Measurements from ENCODE around the gene PIK3CG. TPM values are rescaled to one million over a fixed set of nuclear protein-coding genes. Genes with fewer than 3 reads are reported as not detected.

PIK3CG gene
- total and polyA plus RNA-seq, 11 donors = 0.15 to 11.0 (median 1.6) TPM

DNA sequence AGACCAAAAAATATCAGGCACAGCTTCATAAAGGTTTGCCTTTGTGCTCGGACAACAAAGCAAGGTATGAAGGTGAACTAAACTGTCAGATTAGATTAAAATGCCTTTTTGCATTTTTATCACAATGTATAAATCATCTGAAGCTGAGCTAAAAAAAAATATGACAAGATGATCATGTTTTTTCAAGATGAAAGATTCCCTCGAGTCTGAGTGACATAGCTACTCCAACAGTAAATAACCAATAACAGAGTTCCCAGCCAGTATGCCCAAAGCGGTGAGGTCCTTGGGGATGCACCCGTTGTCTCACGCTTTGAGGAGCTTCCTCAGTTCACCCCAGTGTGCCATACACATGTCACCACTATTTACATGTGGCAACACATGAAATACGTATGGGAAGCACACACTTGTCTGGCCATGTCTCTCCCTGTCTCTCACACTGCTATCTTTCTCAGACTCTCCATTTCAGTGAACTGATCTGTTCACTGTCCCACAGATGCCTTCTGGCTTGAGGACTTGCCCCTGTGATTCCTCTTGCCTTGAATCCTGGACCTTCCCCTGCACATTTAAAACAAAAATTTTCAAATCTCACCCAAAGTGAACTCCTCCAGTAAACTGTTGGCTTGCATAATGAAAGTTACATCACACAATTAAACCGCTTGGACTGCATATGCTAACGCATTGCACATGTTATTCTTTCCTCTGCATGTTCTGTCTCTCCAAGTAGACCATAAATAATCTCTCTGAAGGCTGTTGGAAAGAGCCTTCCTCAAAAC, 2.6 kb upstream of the PIK3CG start:
- ATAC-seq (peak in 1 of 4 donors; percentile 25), DNase-seq (no peak)
- Histone ChIP-seq H3K9me3 (peaks cover 0 to 15% (median 3%) of the 10 kb centered on the region in 12 donors), H3K36me3 (peaks cover 0 to 1% (median 0%) of the 10 kb centered on the region in 9 donors), H3K4me1 (peaks cover 0 to 56% (median 10%) of the 10 kb centered on the region in 12 donors), H3K27ac (peak overlapping the region in 1 of 12 donors; percentile 90), H3K27me3 (no peaks in the 10 kb centered on the region), H3K4me3 (no peak overlapping the region)
- TF ChIP-seq, protein P1, sequence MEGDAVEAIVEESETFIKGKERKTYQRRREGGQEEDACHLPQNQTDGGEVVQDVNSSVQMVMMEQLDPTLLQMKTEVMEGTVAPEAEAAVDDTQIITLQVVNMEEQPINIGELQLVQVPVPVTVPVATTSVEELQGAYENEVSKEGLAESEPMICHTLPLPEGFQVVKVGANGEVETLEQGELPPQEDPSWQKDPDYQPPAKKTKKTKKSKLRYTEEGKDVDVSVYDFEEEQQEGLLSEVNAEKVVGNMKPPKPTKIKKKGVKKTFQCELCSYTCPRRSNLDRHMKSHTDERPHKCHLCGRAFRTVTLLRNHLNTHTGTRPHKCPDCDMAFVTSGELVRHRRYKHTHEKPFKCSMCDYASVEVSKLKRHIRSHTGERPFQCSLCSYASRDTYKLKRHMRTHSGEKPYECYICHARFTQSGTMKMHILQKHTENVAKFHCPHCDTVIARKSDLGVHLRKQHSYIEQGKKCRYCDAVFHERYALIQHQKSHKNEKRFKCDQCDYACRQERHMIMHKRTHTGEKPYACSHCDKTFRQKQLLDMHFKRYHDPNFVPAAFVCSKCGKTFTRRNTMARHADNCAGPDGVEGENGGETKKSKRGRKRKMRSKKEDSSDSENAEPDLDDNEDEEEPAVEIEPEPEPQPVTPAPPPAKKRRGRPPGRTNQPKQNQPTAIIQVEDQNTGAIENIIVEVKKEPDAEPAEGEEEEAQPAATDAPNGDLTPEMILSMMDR (IDR thresholded peaks at IDR 0.05) = no peak
- TF ChIP-seq POLR2A (IDR thresholded peaks at IDR 0.05) = no peak
- intact Hi-C loops (cut with DNase I) = loop anchor here in 1 of 10 donors (5.0 kb wide), 1 partner anchor 50 kb away; no protein-coding TSS in a partner anchor
- WGBS, 4 donors = 80 to 87% (median 85%) methylated on average over 8 of the region's 8 CpGs

DNA sequence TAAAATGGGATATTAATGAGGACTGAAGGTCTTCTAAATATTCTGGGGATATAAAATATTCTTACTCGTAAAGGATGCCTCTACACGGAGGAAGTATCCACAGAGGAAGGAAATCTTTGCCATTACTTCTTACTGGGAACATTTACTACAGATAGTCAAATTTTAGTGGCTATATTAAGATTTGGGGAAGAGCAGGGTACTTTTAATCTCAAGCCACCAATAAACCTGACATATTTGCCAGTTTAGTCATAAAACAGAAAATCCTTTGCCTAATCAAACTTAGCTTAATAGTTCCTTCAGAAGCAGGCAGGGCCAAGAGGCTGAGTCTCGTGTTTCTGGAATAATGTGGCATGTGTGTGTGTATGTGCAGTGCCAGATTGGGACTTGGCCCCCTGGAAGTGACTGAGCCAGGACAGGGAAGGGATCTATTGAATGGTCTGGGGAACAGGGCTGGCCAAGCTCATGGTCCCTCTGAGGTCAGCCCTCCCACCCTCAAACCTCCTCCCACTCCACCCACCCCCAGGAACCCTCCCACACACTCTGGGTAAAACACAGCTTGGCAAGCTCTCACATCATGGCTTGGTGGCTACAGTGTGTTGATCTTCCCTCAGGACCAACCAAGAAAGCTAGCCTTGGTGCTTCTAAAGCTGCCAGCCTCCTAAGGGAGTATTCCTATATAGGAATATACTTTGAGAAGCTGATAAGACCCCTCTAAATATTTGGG, 1.6 kb upstream of the PIK3CG start:
- no peak for TF ChIP-seq POLR2A (IDR thresholded peaks at IDR 0.05)
- TF ChIP-seq, protein P1 (IDR thresholded peaks at IDR 0.05) = no peak
- peaks cover 0 to 58% (median 10%) of the 10 kb centered on the region in 12 donors for H3K4me1 ChIP-seq
- peaks cover 0 to 8% (median under 1%) of the 10 kb centered on the region in 12 donors for H3K9me3 ChIP-seq
- H3K4me3 ChIP-seq = no peak overlapping the region
- DNase-seq (no peak), ATAC-seq (no peak)
- H3K27ac ChIP-seq = peak overlapping the region in 2 of 12 donors; percentile 18 to 90
- peaks cover 0 to 10% (median 0%) of the 10 kb centered on the region in 9 donors for H3K36me3 ChIP-seq
- WGBS, 4 donors = 55 to 66% (median 65%) methylated on average over 3 of the region's 3 CpGs
- intact Hi-C loops (cut with DNase I) = loop anchor here in 1 of 10 donors (5.0 kb wide), 1 partner anchor 51 kb away; no protein-coding TSS in a partner anchor
- H3K27me3 ChIP-seq = no peaks in the 10 kb centered on the region

DNA sequence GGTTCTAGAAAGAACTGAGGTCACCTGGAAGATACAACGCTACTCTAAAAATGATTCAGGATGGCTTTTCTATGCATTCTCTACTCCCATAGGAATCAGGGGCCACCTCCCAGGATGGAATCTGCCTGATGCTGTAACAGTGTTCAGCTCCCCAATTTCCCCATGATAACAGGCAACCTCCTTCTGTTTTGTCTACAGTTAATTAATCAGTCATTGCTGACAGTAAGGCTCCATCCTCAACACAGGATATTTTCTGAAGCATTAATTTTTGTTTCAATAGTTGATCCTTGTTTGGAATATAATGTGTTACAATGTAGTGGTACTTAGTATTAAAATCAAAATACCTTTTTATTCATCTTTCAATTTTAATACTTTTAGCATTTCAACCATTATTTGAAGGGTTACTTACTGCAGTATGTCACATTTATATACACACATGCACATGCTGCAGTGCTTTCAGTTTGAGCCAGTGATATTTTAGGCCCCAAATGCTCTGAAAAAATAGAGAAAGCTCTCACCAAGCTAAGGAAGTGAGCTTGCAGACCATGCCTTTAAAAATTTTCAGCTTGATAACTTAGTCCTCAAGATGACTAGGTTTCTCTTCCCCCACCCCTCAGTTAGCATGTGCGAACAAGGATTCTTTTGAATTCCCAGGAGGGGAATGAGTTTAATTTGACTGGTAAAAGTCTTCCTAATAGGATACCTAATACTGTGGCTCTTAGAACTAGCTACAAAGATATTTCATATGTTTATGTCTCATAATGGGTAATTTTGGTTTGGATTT, 592 bp upstream of the PIK3CG start:
- Histone ChIP-seq H3K9me3 (no peaks in the 10 kb centered on the region), H3K4me1 (peaks cover 0 to 61% (median 7%) of the 10 kb centered on the region in 12 donors), H3K4me3 (peak overlapping the region in 9 of 12 donors; percentile 12 to 64 (median 55)), H3K36me3 (peaks cover 0 to 21% (median 0%) of the 10 kb centered on the region in 9 donors), H3K27ac (peak overlapping the region in 9 of 12 donors; percentile 19 to 90 (median 62)), H3K27me3 (no peaks in the 10 kb centered on the region)
- intact Hi-C loops (cut with DNase I) = loop anchor here in 1 of 10 donors (5.0 kb wide), 1 partner anchor 52 kb away; no protein-coding TSS in a partner anchor
- TF ChIP-seq, protein P1 (IDR thresholded peaks at IDR 0.05) = no peak
- TF ChIP-seq POLR2A (IDR thresholded peaks at IDR 0.05) = no peak
- DNase-seq (no peak), ATAC-seq (no peak)
- WGBS, 4 donors = 67 to 74% (median 67%) methylated on average over 2 of the region's 2 CpGs
